GM19452 (cell line): ENCODE measurements around the gene BLM.

Source experiments
- ATAC-seq: cut with Tn5 transposase; IDR thresholded peaks from one replicate; pipeline ENCODE4 v1.9.1; 2021; ENCODE audit not compliant: unreplicated experiment

Gene BLM

DNA sequence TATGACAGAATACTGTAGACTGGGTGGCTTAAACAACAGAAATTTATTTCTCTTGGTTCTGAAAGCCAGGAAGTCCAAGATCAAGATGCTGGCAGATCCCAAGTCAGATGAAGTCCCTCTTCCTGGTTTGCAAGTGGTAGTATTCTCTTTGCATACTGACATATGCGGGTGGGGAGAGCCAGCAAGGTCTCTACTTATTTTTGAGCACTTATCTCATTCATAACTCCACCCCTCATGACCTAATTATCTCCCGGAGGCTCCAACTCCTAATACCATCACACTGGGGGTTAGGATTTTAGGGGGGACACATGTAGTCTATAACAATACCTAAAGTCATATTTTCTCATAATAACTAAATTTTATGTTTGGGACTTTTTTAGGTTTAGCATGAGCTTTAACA, 65.3 kb downstream of the BLM start:
- ATAC-seq, result no peak

DNA sequence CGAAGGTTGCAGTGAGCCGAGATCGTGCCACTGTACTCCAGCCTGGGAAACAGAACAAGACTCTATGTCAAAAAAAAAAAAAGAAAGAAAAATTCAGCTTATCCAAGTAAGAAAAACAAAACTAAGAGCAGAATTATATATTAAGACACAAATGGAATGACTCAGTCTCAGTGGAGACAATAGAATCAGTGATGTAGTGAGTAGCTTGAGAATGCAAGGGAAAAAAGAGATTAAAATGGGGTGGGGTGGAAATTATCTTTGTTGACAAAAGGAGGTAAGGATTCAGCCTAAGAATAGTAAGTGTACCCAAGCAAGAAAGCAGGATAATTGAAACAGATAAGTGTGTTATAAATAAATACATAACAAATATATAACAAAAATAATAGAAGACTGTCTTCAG, 70.7 kb downstream of the BLM start:
- ATAC-seq, result no peak

- no peak for ATAC-seq
Measured at GRCh38 chr15:90789462-90789861, 72.3 kb downstream of the BLM start.

DNA sequence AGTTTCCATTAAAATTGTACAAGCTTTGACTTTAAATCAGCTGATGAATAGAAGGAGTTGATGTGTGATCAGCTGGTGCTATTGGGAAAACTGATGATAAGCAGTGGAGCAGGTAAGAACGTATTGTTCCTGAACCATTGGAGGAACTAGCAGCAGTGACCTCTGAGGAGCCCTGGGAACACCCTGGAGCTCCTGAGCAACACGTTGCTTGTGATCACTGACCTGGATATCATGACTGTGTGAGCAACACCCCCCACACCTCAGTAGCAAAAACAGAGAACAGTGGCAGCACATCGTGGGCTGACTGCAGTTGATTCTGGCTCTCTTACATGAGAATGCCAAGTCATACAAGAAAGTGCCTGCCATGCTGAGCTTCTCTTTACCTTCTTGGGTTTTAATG, 72.9 kb downstream of the BLM start:
- ATAC-seq, result no peak

DNA sequence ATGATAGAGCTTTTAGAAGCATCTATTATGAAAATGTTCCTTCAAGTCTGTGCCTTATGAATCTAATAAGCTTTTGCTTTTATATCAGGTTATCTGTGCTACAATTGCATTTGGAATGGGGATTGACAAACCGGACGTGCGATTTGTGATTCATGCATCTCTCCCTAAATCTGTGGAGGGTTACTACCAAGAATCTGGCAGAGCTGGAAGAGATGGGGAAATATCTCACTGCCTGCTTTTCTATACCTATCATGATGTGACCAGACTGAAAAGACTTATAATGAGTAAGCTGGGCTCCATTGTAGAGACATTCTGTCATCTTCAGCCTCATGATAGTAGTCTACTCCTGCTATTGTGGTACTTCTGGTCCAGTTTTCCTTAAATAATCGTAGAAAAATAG, 73.4 kb downstream of the BLM start:
- no peak for ATAC-seq

GRCh38 chr15:90794538-90794937, 77.4 kb downstream of the BLM start:
- no peak for ATAC-seq

DNA sequence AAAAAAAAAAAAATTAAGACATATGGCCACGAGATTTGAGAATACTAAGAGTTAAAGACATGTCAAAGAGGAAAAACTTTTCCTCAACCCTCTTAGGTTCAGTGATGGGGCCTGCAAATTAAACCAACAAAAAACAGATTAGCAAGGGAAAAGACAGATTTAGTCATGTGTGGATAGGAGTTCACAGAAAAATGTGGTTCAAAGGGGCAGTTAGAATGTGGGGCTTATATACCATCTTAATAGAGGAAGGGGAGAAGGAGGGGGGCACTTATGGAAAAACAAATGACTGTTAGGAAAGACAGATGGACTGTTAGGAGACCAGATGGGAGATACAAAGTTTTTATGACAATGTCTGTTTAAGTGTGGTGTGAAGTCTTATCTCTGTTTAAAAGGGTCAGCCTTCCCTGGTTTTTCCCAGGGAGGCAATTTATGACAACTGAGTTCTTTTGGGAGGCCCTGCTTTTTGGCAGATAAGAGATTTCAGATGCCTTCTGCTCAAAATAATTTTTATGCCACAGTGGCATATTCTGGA, 82.6 kb downstream of the BLM start:
- ATAC-seq, result no peak

GRCh38 chr15:90801803-90802202, 84.7 kb downstream of the BLM start:
- no peak for ATAC-seq

DNA sequence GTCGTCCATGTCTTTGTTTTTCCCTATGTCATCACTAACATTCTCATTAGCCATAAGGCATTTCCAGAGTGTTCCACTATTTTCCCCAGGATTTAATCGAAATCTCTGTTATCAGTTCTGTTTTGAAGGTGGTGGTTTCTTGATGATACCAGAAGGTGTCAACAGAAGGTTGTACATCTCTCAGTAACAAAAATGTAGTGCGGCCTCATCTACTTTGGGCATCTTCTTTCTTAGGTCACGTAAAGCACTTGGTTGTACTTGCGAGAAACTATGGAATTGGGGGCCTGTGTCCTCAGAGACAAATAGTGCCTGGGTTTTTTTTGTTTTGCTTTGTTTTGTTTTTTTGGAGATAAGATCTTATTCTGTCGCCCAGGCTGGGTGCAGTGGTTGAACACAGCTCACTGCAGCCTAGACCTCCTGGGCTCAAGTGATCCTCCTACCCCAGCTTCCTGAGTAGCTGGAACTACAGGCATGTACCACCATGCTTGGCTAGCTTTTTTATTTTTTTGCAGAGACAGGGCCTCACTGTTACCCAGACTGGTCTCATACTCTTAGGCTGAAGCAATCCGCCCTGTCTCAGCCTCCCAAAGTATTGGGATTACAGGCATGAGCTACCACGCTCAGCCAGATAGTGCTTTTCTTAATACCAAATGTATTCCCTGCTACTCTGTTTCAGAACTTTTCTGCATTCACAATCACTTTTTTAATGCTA, 90.1 kb downstream of the BLM start:
- ATAC-seq, result no peak

DNA sequence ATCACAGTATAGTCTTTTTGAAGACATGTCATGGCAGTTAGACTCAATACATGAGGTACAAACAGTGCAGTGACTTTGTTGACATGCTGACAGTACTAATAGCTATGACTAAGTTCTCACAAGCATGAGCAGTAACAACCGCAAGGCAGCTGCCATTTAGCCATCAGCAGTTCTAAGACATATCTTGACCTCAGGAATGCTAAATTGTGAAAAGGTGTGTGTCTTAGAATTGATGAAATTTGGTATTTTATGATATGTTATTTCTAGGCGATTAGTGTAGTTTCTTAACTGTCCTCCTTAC, 90.6 kb downstream of the BLM start:
- ATAC-seq, result no peak

- no peak for ATAC-seq
Measured at GRCh38 chr15:90808517-90809235, 91.5 kb downstream of the BLM start.

- no peak for ATAC-seq
Measured at GRCh38 chr15:90809536-90809935, 92.4 kb downstream of the BLM start.

- ATAC-seq, result no peak
Measured at GRCh38 chr15:90810354-90810753, 93.2 kb downstream of the BLM start.

DNA sequence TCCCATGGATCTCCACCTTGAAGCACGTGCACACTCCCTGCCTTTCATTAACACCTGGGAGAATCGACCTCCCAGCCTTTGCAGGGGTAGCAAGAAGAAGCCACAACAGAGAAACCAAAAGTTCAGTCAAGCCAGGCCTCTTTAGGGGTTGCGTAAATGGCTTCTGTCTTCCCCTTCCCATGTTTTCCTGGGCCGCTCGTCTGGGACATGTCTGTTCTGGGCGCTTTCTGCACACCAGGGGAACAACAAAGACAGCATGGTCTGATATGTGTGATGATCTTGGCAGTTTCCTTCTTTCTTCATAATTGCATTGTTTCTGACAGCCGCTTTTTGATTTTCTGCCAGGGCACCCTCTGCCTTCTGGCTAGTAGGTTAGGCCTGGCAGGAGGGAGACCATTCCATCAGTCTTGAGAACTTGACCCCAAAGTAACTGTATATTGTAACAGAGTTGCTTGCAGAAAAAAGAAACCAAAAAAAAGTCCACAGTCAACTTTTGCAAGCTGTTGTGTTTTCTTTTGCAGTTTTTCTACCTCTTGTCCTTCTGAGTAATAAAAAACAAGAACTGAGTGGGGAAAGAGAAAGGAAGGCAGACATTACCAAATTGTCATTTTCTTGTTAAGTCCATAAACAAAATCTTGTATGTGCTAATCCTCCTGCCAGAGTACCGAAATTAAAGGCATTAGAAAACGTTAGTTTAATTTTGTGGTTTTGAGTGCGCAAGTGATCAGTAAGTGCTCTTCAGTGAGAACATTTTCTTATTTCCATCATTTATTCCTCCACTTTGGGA, 95.2 kb downstream of the BLM start:
- ATAC-seq, result no peak

GRCh38 chr15:90812958-90813265, 95.8 kb downstream of the BLM start:
- ATAC-seq, result no peak

GRCh38 chr15:90813796-90814190, 96.6 kb downstream of the BLM start:
- no peak for ATAC-seq

- ATAC-seq, result no peak
Measured at GRCh38 chr15:90814191-90814821, 97.2 kb downstream of the BLM start.

DNA sequence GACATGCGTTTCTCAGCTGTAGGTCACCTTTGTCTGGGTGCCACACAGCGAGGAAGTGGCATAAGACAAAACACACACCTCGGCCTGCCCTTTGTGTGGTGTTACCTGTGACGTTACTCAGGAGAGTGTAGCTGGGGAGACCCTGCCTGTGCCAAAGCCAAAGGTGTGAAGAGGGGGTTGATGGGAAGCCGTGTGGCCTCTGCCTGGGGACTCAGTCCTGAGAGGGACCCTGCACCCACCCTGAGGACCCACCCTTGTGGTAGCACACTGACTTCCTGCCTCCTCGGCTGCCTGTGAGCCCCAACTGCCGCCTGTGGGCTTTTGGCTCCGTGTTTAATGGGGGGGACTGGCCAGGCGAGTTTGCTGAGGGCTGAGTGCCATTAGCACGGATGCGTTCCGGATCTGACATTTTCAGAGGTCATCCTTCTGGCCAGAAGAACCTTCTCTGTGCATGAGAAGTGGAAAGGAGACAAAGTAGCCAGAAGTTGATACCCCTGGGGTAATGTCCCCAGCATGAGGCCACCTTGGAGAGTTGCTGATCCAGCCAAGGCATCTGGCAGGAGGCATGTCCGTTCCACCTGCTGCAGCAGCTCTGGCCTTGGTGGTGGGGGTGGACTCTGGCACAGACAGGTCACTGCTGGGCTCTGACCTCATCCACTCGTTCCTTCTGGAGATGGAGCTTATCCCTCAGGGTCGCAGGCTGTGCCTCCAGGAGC, 99.4 kb downstream of the BLM start:
- no peak for ATAC-seq

GRCh38 chr15:90817117-90818057, 100.2 kb downstream of the BLM start:
- no peak for ATAC-seq
